Osteocyte (in vitro differentiated cells): ENCODE results near the gene PPARGC1A. TPM values are rescaled to one million over a fixed set of nuclear protein-coding genes. Genes with fewer than 3 reads are reported as not detected.

Experiments used
- DNase-seq: peaks from one replicate; pipeline ENCODE4 v3.0.0; 2021; ENCODE audit warnings: mixed read lengths; ENCODE audit not compliant: unreplicated experiment; ENCODE audit errors: extremely low spot score
- H3K27ac Mint-ChIP-seq: one replicate; pipeline ENCODE4 v1.8.0; 2021; ENCODE audit warnings: mild to moderate bottlenecking, mixed read lengths; ENCODE audit not compliant: unreplicated experiment
- H3K27me3 Mint-ChIP-seq: one replicate; pipeline ENCODE4 v1.8.0; 2021; ENCODE audit warnings: mixed read lengths; ENCODE audit not compliant: unreplicated experiment
- H3K36me3 Mint-ChIP-seq: one replicate; pipeline ENCODE4 v1.8.0; 2021; ENCODE audit warnings: mixed read lengths; ENCODE audit not compliant: unreplicated experiment
- H3K4me1 Mint-ChIP-seq: one replicate; pipeline ENCODE4 v1.8.0; 2021; ENCODE audit warnings: mixed read lengths; ENCODE audit not compliant: unreplicated experiment
- H3K4me3 Mint-ChIP-seq: one replicate; pipeline ENCODE4 v1.8.0; 2021; ENCODE audit warnings: mild to moderate bottlenecking, moderate library complexity, mixed read lengths; ENCODE audit not compliant: unreplicated experiment
- H3K9me3 Mint-ChIP-seq: one replicate; pipeline ENCODE4 v1.8.0; 2021; ENCODE audit warnings: mixed read lengths; ENCODE audit not compliant: unreplicated experiment
- total RNA-seq: library from RNA; stranded (reverse); gene quantifications from 2 replicates; pipeline ENCODE4 v1.2.1, GENCODE V29; 2021
- TF ChIP-seq, protein P1 (sequence below): fragments of 200-600 bp; sonication (generic); IDR thresholded peaks from 2 replicates; pipeline ENCODE4 v1.5.0; 2021; ENCODE audit warnings: antibody characterized with exemption, mild to moderate bottlenecking, moderate library complexity

The PPARGC1A gene
- total RNA-seq, 1 donor from 2014 or later = 10.2 TPM

DNA sequence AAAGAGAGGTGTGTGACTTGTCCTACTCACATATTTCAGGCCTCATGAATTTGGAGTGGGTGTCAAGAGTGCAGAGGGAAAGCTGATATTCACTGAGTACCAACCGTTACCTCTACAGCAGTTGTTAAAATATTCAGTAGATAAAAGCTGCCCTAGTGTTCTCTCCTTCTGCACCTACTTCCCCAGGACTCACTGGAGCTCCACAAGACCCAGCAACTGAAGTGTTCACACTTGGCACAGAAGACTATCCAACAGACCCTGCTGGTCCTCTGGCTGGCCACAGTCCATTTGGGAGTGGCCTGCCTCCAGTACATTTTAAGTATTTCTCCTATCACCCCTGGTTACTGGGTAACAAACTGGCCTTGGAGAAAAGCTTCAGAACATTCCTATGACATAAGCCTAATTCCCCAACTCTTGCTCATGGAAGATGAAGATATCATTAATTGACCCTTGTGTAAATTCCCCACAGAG is 70.8 kb downstream of the PPARGC1A start:
- no peak for DNase-seq
- H3K36me3 Mint-ChIP-seq = peaks cover 18% of the 10 kb centered on the region

DNA sequence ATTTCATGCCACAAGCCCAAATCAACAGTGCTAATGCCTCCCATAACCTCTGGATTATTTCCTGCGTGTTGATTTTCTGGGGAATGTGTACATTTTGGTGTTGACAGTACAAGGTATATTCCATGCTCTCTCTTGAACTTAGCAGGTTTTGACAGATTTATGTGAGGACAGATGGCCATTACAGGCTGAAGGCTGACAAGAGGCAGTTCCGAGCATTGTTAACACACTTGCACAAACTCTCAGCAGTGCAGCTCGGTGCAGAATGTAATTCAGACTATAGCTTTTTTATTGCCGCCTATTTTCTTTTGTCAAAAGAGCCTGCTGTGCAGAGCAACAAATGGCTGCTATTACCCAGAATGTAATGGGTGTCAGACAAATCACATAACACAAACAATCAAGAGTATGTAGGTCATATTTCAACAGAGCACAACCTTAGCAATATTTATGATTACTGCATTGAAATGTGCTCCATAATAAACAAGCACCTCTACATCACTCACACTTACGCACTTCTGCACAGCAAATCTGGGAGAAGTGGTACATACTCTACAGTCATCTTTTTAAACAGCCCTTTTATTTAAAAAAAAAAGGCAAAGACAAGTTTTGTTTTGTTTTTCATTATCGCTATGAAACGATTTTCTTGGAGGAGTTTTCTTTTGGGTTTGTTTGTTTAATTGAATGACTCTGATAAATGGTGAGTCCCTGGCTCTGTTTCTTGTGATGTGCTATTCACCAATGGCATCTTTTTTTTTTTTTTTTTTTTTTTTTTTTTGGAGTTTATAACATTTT is 71.6 kb downstream of the PPARGC1A start:
- Mint-ChIP-seq H3K4me1 (peaks cover 5% of the 10 kb centered on the region), H3K27ac (no peak overlapping the region), H3K36me3 (peaks cover 24% of the 10 kb centered on the region), H3K4me3 (no peak overlapping the region), H3K27me3 (no peaks in the 10 kb centered on the region), H3K9me3 (no peaks in the 10 kb centered on the region)
- TF ChIP-seq, protein P1, sequence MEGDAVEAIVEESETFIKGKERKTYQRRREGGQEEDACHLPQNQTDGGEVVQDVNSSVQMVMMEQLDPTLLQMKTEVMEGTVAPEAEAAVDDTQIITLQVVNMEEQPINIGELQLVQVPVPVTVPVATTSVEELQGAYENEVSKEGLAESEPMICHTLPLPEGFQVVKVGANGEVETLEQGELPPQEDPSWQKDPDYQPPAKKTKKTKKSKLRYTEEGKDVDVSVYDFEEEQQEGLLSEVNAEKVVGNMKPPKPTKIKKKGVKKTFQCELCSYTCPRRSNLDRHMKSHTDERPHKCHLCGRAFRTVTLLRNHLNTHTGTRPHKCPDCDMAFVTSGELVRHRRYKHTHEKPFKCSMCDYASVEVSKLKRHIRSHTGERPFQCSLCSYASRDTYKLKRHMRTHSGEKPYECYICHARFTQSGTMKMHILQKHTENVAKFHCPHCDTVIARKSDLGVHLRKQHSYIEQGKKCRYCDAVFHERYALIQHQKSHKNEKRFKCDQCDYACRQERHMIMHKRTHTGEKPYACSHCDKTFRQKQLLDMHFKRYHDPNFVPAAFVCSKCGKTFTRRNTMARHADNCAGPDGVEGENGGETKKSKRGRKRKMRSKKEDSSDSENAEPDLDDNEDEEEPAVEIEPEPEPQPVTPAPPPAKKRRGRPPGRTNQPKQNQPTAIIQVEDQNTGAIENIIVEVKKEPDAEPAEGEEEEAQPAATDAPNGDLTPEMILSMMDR = no peak
- DNase-seq = no peak

More for the DNA sequence above, 70.8 kb downstream of the PPARGC1A start:
- Mint-ChIP-seq H3K27me3 (no peaks in the 10 kb centered on the region), H3K4me3 (no peak overlapping the region), H3K9me3 (no peaks in the 10 kb centered on the region), H3K4me1 (peaks cover 5% of the 10 kb centered on the region), H3K27ac (no peak overlapping the region)
- TF ChIP-seq, protein P1 = no peak

DNA sequence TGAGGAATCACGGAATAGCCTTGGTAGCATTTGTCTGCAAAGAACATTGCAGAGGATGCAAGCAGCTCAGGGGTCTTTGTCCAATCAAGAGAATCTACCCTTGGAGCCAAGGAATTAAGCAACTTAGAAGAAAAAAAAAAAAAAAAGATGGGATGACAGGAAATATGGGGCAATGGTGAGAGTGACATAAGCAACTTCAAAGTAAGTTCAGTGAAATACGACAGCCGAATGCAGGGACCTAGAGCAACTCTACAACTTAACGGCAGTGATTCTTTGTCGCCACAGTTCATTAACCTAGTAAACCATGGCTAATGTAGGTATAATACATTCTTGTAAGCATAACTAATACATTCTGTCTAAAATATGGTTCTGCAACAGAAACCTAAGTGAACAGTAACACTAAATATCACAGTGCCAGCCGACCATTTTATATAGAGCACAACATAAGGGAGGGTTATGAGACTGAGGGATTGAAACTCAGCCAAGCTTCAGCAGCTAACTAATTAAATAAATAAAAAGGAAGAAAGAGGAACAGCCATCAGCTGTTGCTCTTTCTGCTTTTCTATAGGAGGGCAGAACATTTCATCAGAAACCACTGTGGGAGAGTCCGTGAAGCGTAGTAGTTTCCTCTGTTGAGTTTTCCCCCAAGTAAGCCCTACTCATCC is 74.7 kb downstream of the PPARGC1A start:
- H3K36me3 Mint-ChIP-seq = peaks cover 27% of the 10 kb centered on the region
- H3K4me3 Mint-ChIP-seq = no peak overlapping the region
- no peaks in the 10 kb centered on the region for H3K27me3 Mint-ChIP-seq
- TF ChIP-seq, protein P1 = no peak
- no peak overlapping the region for H3K27ac Mint-ChIP-seq
- peaks cover 5% of the 10 kb centered on the region for H3K4me1 Mint-ChIP-seq
- DNase-seq = no peak
- H3K9me3 Mint-ChIP-seq = peaks cover 4% of the 10 kb centered on the region

DNA sequence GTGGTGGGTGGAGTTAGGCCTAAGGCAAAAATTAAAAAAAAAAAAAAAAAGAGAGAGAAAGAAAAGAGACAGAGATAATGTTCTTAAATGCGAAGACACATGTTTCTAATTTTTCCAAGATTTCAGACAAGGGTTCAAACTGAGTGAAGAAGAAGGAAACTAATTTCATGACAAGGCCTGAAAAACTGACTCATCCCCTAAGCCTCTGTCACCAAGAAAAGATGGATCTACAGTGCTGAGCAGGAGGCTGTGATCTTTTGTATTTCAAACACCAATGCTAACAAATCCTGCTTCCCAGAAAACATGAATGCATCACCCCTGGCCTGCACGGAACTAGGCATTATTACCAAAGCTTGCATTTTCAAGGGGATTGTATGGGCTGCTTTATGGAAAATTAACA is 75.3 kb downstream of the PPARGC1A start:
- H3K4me1 Mint-ChIP-seq = peaks cover 5% of the 10 kb centered on the region
- peaks cover 27% of the 10 kb centered on the region for H3K36me3 Mint-ChIP-seq
- H3K27me3 Mint-ChIP-seq = no peaks in the 10 kb centered on the region
- H3K27ac Mint-ChIP-seq = no peak overlapping the region
- DNase-seq = no peak
- TF ChIP-seq, protein P1 = no peak
- H3K4me3 Mint-ChIP-seq = no peak overlapping the region
- H3K9me3 Mint-ChIP-seq = peaks cover 4% of the 10 kb centered on the region

DNA sequence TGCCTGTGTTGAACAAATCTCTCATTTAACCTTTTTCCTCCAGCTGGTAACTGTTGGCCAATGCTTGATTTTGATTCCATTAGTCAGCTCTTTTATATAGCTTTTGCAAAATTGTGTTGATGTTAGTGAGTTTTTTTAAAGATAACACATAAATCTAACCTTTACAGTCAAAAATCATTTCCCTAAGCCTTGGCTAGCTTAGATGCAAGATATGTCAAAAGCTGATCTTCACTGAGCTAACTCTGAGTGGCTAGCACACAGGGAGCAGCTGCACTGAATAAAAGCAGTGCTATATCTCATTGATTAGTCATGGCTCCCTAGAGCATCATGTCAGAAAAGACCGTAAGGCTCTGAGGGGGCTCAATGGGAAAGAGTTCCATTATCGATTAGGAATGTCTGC is 78.7 kb downstream of the PPARGC1A start:
- no peak for DNase-seq
- peaks cover 25% of the 10 kb centered on the region for H3K36me3 Mint-ChIP-seq
- no peak overlapping the region for H3K27ac Mint-ChIP-seq
- H3K4me1 Mint-ChIP-seq = peaks cover under 1% of the 10 kb centered on the region
- H3K9me3 Mint-ChIP-seq = peaks cover 4% of the 10 kb centered on the region
- H3K27me3 Mint-ChIP-seq = no peaks in the 10 kb centered on the region
- TF ChIP-seq, protein P1 = no peak
- H3K4me3 Mint-ChIP-seq = no peak overlapping the region
